Stimulated activated naive CD8-positive, alpha-beta T cell treated with anti-CD3 and anti-CD28 coated beads, Interleukin-15, Interleukin-2, amounts not matched to agents 100 U/mL and 50 U/mL, for 24 hours (primary cell): ENCODE data around the gene OR6M1.

Source experiments
- ATAC-seq: fragments of 150-1000 bp; cut with Tn5 transposase; one replicate; pipeline ENCODE4 v1.10.0; 2021
- DNase-seq: peaks from one replicate; pipeline ENCODE4 v3.0.0; 2021

The OR6M1 gene

GRCh38 chr11:123806249-123806648 lies at the start of gene OR6M1:
Gene OR6M1, minus strand, starts transcription at chr11:123806349. Its CDS starts 0 bp downstream, at chr11:123806349.
- DNase-seq, result no peak
- no peak for ATAC-seq

- no peak for DNase-seq
- ATAC-seq, result no peak
These were observed 46.9 kb upstream of the OR6M1 start for GRCh38 chr11:123853038-123853437.

- ATAC-seq (no peak), DNase-seq (no peak)
These were observed 46.2 kb upstream of the OR6M1 start for GRCh38 chr11:123852321-123852720.

GRCh38 chr11:123851110-123851509 lies 45.0 kb upstream of the OR6M1 start:
- DNase-seq (no peak), ATAC-seq (no peak)

- DNase-seq (no peak), ATAC-seq (peak; percentile 23)
These were observed 35.0 kb upstream of the OR6M1 start for GRCh38 chr11:123841174-123841573.

GRCh38 chr11:123839131-123839530 lies 33.0 kb upstream of the OR6M1 start:
- ATAC-seq, result no peak

GRCh38 chr11:123838659-123839058 lies 32.5 kb upstream of the OR6M1 start:
- DNase-seq, result no peak
- no peak for ATAC-seq

More at GRCh38 chr11:123839131-123839530, 33.0 kb upstream of the OR6M1 start:
- no peak for DNase-seq

- DNase-seq (no peak), ATAC-seq (no peak)
These were observed 32.0 kb upstream of the OR6M1 start for GRCh38 chr11:123838199-123838598.

- ATAC-seq (no peak), DNase-seq (no peak)
These were observed 26.9 kb upstream of the OR6M1 start for GRCh38 chr11:123833095-123833494.

GRCh38 chr11:123829745-123830144 lies 23.6 kb upstream of the OR6M1 start:
- ATAC-seq (no peak), DNase-seq (no peak)

- no peak for ATAC-seq
These were observed 16.4 kb upstream of the OR6M1 start for GRCh38 chr11:123822599-123822998.

GRCh38 chr11:123822032-123822431 lies 15.9 kb upstream of the OR6M1 start:
- no peak for ATAC-seq
- no peak for DNase-seq

More at GRCh38 chr11:123822599-123822998, 16.4 kb upstream of the OR6M1 start:
- DNase-seq, result no peak

- no peak for DNase-seq
- ATAC-seq, result no peak
These were observed 9.0 kb upstream of the OR6M1 start for GRCh38 chr11:123815122-123815521.

- ATAC-seq (no peak), DNase-seq (no peak)
These were observed 4.4 kb downstream of the OR6M1 start for GRCh38 chr11:123801765-123802164.

- DNase-seq (no peak), ATAC-seq (no peak)
These were observed 6.1 kb downstream of the OR6M1 start for GRCh38 chr11:123800036-123800435.

GRCh38 chr11:123799438-123799837 lies 6.7 kb downstream of the OR6M1 start:
- no peak for ATAC-seq
- no peak for DNase-seq

GRCh38 chr11:123798513-123799252 lies 7.5 kb downstream of the OR6M1 start:
- no peak for DNase-seq
- no peak for ATAC-seq

- ATAC-seq, result no peak
- DNase-seq, result no peak
These were observed 8.1 kb downstream of the OR6M1 start for GRCh38 chr11:123798079-123798478.

GRCh38 chr11:123797541-123797940 lies 8.6 kb downstream of the OR6M1 start:
- DNase-seq, result no peak

GRCh38 chr11:123797114-123797513 lies 9.0 kb downstream of the OR6M1 start:
- DNase-seq (no peak), ATAC-seq (no peak)

More at GRCh38 chr11:123797541-123797940, 8.6 kb downstream of the OR6M1 start:
- ATAC-seq, result no peak

- no peak for ATAC-seq
- DNase-seq, result no peak
These were observed 9.9 kb downstream of the OR6M1 start for GRCh38 chr11:123796226-123796625.

GRCh38 chr11:123783536-123783935 lies 22.6 kb downstream of the OR6M1 start:
- ATAC-seq (no peak), DNase-seq (no peak)

- no peak for ATAC-seq
These were observed 27.6 kb downstream of the OR6M1 start for GRCh38 chr11:123778511-123778910.

More at GRCh38 chr11:123778511-123778910, 27.6 kb downstream of the OR6M1 start:
- DNase-seq, result no peak
